HL-60 (cell line): ENCODE data around the gene ATP6V1B1.

Source experiments
- DNase-seq, 2 experiments: peaks; one replicate each; pipeline ENCODE4 v3.0.0-alpha.2; 2010 to 2020; ENCODE audit warnings: low read depth in 1 of 2, low spot score in 1 of 2
- H3K27ac ChIP-seq: fragments of 250-450 bp; sonication (Bioruptor Pico); replicated peaks from 2 replicates; pipeline ENCODE4 v1.5.1; 2020; ENCODE audit warnings: mild to moderate bottlenecking, moderate library complexity
- H3K27me3 ChIP-seq: fragments of 250-450 bp; sonication (Bioruptor Pico); 2 replicates; pipeline ENCODE4 v1.5.1; 2021; ENCODE audit warnings: mild to moderate bottlenecking, moderate library complexity; ENCODE audit not compliant: insufficient read depth, poor library complexity, severe bottlenecking
- H3K4me3 ChIP-seq: replicated peaks from 2 replicates; pipeline ENCODE4 v1.5.1; 2011; ENCODE audit warnings: mild to moderate bottlenecking, control low read depth, low read length; ENCODE audit not compliant: insufficient read depth
- CTCF ChIP-seq: IDR thresholded peaks from one replicate; pipeline ENCODE4 v1.5.1; 2011; ENCODE audit warnings: low read length, control low read depth, inconsistent platforms; ENCODE audit not compliant: insufficient read depth
- GABPA ChIP-seq: IDR thresholded peaks from 2 replicates; pipeline ENCODE4 v1.6.1; 2012; ENCODE audit warnings: low read depth
- POLR2AphosphoS5 ChIP-seq: IDR thresholded peaks from 2 replicates; pipeline ENCODE4 v1.6.1; 2012; ENCODE audit warnings: low read depth
- SPI1 ChIP-seq: IDR thresholded peaks from 2 replicates; pipeline ENCODE4 v1.6.1; 2012; ENCODE audit warnings: low read depth, mild to moderate bottlenecking, borderline replicate concordance
- TF ChIP-seq, protein P1 (sequence below): IDR thresholded peaks from 2 replicates; pipeline ENCODE4 v1.6.1; 2012; ENCODE audit warnings: low read depth; ENCODE audit not compliant: insufficient replicate concordance

Gene ATP6V1B1

GRCh38 chr2:70978341-70979179 lies 42.9 kb downstream of the ATP6V1B1 start, which contains the start of gene ANKRD53:
Gene ANKRD53, plus strand, starts transcription at chr2:70978630. Its CDS starts 16 bp downstream, at chr2:70978646.
- H3K4me3 ChIP-seq: no peak within 1 kb of the TSS
- H3K27me3 ChIP-seq: peaks cover 2% of the 10 kb centered on the region
- no peak within 1 kb of the TSS for H3K27ac ChIP-seq
- no peak for TF ChIP-seq POLR2AphosphoS5
- TF ChIP-seq SPI1: no peak
- TF ChIP-seq GABPA: no peak
- TF ChIP-seq, protein P1, sequence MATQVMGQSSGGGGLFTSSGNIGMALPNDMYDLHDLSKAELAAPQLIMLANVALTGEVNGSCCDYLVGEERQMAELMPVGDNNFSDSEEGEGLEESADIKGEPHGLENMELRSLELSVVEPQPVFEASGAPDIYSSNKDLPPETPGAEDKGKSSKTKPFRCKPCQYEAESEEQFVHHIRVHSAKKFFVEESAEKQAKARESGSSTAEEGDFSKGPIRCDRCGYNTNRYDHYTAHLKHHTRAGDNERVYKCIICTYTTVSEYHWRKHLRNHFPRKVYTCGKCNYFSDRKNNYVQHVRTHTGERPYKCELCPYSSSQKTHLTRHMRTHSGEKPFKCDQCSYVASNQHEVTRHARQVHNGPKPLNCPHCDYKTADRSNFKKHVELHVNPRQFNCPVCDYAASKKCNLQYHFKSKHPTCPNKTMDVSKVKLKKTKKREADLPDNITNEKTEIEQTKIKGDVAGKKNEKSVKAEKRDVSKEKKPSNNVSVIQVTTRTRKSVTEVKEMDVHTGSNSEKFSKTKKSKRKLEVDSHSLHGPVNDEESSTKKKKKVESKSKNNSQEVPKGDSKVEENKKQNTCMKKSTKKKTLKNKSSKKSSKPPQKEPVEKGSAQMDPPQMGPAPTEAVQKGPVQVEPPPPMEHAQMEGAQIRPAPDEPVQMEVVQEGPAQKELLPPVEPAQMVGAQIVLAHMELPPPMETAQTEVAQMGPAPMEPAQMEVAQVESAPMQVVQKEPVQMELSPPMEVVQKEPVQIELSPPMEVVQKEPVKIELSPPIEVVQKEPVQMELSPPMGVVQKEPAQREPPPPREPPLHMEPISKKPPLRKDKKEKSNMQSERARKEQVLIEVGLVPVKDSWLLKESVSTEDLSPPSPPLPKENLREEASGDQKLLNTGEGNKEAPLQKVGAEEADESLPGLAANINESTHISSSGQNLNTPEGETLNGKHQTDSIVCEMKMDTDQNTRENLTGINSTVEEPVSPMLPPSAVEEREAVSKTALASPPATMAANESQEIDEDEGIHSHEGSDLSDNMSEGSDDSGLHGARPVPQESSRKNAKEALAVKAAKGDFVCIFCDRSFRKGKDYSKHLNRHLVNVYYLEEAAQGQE: no peak
- DNase-seq: no peak

DNA sequence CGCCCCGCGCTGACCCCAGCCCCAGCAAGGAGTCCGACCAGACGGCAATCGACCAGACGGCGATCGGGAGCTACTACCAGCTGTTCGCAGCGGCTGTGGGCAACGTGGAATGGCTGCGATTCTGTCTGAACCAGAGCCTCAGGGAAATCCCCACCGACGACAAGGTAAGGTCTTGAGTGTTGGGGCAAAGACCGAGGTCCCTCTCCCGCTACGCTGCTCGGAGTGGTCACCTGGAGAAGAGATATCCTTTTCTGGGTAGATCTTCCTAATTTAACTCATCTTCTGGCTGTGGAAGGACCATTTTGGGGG lies 43.4 kb downstream of the ATP6V1B1 start:
- Histone ChIP-seq H3K27ac (no peak overlapping the region), H3K27me3 (no peaks in the 10 kb centered on the region), H3K4me3 (no peak overlapping the region)
- no peak for DNase-seq
- no peak for TF ChIP-seq SPI1
- no peak for TF ChIP-seq GABPA

DNA sequence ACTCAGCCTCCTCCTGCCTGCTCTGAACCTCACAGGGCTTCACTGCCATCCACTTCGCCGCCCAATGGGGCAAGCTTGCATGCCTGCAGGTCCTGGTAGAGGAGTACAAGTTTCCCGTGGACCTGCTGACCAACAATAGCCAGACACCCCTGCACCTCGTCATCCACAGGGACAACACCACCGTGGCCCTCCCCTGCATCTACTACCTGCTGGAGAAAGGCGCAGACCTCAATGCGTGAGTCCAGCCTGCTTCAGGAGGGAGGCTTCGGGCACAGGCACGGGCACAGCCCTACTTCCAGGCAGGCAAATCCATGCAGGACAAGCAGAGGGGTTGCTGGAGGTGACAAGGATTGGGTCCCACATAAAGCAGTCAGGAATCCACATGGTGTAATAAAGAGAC lies 43.9 kb downstream of the ATP6V1B1 start:
- no peak for TF ChIP-seq POLR2AphosphoS5
- no peak for TF ChIP-seq GABPA
- TF ChIP-seq CTCF: no peak
- TF ChIP-seq, protein P1: no peak
- no peak for TF ChIP-seq SPI1
- DNase-seq: no peak
- no peaks in the 10 kb centered on the region for H3K27me3 ChIP-seq
- H3K4me3 ChIP-seq: no peak overlapping the region
- no peak overlapping the region for H3K27ac ChIP-seq

DNA sequence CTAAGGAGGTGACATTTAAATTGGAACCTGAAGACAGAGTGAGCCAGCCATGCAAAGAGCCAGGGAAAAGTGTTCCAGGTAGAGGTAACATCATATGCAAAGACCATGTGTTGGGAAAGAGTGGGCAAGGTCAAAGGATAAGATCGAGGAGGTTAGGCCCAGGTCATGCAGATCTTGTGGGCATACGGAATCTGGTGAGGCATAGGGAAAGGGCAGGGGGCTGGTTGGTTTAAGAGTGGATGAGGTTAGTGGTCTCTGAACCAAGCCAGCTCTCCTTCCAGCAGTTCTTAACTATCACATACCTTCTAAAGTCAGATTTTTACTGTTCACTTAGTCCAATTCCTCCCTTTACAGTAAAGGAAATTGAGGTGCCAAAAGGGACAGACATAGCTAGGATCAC lies 45.7 kb downstream of the ATP6V1B1 start:
- TF ChIP-seq CTCF: no peak
- TF ChIP-seq, protein P1: no peak
- TF ChIP-seq SPI1: no peak
- TF ChIP-seq GABPA: no peak
- no peak for TF ChIP-seq POLR2AphosphoS5
- DNase-seq: no peak
- H3K4me3 ChIP-seq: no peak overlapping the region
- H3K27me3 ChIP-seq: no peaks in the 10 kb centered on the region
- H3K27ac ChIP-seq: no peak overlapping the region
